Ammon's horn (tissue), 1 donor: ENCODE data around the gene SLC49A3.
"Not testable (repeated sequence)": the region's sequence is repeated elsewhere in the genome, so short reads cannot be mapped to it uniquely, and the experiment has no call there.

Experiments used
- DNase-seq: peaks from one replicate; pipeline ENCODE4 v3.0.0-alpha.2; 2016; ENCODE audit warnings: low spot score

Gene SLC49A3

DNA sequence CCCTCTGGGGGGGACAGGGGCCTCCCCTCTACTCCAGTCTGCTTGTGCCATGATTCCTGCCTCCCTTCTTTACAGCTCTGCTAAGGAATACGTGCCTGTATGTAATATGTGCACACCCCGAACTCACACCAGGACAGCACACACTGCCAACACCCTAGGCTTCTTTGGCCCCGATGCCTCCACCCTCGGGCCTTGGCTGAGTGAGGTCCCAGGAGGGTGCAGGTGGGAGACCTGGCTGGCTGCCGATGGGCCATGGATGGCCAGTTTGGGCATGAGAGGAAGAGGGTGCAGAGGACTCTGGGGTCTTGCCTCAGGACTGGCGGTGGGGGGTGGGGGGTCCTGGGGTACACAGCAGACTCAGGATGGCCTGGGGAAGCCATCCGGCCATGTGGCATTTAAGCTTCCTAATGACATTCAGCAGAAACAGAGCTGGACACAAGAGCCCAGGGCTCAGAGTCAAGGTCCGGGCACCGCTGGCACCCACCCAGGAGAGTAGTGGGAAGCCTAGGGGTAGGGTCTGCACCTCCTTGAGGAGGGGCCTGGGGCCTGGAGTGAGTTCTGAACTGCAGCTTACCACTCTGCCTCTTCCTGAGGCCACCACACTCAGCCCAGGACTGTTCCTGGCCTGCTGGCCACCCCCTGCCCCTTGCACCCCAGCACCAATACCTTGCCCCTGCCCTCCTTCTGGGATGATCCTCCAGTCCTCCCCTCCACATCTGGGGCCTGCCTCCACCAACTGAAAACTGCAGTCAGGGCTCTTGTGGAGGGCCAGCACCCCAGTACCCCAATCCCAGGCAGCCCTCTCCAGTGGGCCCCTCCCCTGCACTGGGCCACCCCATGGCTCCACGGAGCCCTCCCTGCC, 14.6 kb upstream of the SLC49A3 start:
- no peak for DNase-seq

DNA sequence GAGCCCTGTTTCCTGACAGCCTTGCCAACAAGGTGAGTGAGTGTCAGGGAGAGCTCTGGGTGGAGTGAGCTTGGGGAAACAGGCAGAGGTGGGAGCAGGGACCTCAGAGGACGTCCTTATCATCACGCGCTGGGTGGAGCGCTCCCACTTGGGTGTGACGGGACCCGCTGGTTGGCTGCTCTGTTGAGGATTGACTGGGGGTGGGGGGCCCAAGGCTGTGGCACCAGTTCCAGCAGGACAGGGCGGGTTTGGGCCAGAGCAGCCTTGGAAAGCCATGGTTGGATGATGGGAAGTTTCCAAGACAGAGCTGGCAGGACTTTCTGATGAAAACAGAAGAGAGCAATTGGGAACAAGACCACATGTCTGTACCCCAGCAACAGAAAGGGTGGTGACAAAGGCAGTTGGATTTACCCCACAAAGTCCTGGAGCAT, 13.7 kb upstream of the SLC49A3 start:
- DNase-seq = peak; percentile 53

DNA sequence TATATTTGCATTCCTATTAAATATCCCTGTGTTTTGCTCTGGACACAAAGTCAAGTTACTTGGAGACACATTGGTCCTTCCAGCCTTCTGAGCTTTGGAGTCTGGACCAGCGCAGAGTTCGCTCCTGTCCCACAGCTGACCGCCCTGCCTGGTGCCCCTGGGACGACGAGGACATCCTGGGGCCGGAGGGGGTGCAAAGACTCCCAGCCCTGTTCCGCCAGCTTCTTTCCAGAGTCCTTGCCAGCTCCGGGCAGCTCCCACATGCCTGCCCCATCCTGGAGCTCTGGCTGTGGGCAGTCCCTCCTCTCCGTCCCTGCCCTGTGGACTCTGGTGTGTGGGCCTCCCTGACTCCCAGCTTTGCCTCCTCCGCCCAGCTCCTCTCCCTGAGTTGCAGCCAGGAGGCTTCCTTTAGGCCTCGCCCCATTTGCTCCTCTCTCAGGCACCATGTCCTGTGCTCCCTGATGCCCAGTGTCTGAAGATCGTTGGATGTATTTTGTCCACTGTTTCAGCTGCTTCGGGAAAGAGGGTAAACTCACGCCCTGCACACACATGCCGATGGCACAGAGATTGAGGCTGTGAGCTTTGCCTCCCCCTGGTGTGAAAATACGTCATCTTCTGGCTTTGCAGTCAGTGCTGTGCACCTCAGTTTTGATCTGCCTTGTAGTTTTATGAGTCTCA, 11.8 kb upstream of the SLC49A3 start:
- peak; percentile 69 for DNase-seq

DNA sequence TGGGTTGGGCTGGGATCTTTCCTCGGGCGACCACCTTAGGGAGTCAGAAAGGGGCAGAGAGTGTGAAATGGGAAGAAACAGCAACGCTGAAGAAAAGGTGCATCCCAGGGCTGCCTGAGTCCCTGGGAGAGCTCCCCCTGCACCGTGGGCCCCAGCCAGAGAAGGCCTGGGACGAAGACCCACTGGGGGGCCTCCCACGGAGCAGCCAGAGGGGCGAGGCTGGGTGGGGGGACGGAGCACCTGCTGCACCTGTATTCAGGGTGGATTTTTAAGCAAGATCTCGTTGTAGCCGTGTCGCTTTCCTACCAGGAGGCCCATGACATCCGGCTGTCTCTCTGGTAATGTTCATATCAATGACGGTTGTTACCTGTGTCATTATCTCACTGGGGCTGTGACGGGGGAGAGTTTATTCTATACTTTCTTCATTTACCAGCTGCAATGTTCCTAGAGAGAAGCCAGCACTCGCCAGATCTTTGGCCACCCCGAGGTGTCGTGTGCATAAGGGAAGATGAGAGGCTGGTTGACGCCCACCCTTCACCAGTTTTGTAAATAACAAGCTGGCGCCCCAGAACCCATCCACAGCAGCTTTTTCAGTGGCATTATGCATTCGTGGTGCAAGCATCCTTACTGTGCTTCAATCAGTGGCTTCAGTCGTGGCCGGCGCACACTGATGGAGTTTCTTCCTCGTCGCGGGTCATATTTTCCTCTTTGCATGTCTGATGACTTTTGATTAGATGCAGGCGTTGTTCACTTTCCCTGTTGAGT, 11.0 kb upstream of the SLC49A3 start:
- no peak for DNase-seq

DNA sequence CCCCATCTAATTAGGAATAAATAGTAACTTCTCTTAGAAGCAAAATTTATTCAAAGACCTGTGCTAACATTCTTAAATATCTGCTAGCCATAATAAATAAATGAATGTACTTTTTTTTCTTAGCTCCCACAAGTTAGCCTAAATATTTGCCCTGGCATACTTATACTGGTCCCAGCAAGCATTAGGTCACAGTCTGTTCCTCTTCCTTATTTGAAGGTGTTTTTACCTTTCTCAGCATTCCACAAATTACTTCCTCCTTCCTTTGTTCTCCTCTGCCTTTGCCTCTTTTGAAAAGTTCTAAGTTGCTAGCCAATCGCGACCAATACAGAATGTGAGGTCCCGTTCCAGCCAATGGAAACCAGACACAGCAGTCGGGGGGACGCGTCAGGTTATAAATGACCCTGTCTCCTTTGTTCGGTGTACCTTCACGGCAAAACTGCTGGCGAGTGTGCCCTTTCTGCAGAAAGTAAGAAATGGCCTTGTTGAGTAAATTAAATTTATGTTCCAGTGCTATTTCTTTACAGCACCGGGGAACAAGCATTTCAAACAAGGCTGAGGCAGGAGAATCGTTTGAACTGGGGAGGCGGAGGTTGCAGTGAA, 5.5 kb upstream of the SLC49A3 start:
- not testable (repeated sequence) for DNase-seq

DNA sequence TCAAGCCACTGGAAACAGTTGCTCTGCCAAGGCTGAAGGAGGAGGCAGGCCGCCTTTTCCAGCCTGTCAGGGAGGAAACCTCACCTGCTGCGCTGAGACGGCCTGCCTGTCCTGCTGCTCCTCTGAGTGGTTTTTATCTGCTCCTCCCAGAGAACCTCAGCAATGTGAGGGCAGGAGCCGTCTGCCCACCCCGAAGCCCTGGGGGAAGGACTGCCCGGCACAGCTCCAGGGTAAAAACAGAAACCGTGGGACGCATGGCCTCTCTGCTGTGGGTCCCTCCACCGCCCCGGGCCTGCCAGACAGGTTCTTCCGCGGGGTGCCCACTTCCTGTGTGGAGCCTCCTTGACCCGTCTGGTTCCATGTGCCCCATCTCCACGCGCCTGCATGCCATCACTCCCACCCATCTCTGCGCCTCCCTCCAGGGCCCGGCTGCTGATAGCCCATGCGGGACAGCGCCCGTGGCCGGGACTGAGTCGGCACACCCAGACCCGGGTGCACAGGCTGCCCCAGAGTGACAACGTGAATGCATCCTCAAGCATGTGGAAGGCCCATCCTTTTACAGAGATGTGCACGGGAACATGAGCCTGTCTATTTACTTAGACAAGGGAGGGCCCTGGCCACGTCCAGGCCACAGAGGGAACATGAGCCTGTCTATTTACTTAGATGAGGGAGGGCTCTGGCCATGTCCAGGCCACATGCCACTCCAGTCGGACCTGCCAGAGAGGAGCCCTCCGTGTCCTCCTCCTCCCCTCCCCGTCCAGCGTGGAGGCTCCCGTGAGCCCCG, 4.0 kb upstream of the SLC49A3 start:
- DNase-seq = no peak

DNA sequence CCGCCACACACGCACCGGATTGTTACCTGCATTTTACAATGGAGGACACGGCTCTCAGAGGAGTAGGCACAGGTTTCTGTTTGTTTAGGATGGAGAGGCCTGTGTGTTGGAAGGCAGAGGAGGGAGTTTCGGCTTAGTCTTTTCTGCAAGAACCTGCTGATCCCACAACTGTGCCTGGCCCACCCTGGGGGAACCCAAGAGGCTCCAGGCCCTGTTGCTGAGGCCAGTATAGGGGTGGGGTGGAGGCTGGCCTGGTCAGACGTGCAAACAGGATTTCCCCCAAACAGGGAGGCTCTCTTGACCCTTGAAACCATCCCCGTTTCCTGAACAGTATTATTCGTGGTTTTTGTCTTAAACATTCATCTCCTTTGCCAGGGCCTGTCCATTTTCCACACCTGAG, 772 bp upstream of the SLC49A3 start:
- DNase-seq = no peak

DNA sequence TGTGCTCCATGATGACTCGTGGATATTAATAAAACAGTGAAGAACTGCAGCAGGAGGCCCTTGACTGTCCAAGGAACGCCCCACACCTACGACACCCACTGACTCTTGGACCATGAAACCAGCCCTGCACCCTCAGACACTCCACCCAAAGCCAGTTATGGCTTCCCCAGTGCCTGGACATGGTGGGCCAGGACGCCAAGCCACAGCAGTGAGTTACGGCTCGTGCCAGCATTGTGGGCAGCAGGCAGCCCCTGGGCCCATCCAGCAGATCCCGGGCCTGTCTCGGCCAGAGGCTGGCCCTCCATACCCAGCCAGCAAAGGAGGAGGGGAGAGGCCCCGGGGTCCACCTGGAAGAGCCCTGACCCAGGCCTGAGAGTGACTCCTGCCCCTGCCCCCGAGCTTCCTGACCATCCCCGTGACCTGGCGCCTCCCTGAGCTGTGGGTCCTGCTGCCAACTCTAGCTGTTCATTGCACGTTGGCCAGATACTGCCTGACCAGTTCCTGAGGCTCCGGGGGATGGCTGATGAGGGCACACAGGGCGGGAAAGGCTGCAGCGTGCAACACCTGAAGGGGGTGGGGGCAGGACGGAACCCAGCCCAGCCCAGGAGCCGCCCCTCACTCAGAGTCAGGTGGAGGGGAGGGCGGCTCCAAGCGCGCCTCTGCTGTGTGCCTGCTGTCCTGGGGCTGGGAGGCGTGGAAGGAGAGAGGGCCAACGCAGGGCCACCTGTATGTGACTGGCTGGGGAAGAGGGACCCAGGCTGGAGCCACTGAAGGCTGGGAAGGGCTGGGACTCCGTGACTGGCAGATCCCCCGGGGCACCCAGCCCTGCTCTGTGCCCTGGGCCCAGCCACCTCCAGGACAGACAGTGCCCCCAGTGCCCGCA, 739 bp downstream of the SLC49A3 start:
- no peak for DNase-seq

DNA sequence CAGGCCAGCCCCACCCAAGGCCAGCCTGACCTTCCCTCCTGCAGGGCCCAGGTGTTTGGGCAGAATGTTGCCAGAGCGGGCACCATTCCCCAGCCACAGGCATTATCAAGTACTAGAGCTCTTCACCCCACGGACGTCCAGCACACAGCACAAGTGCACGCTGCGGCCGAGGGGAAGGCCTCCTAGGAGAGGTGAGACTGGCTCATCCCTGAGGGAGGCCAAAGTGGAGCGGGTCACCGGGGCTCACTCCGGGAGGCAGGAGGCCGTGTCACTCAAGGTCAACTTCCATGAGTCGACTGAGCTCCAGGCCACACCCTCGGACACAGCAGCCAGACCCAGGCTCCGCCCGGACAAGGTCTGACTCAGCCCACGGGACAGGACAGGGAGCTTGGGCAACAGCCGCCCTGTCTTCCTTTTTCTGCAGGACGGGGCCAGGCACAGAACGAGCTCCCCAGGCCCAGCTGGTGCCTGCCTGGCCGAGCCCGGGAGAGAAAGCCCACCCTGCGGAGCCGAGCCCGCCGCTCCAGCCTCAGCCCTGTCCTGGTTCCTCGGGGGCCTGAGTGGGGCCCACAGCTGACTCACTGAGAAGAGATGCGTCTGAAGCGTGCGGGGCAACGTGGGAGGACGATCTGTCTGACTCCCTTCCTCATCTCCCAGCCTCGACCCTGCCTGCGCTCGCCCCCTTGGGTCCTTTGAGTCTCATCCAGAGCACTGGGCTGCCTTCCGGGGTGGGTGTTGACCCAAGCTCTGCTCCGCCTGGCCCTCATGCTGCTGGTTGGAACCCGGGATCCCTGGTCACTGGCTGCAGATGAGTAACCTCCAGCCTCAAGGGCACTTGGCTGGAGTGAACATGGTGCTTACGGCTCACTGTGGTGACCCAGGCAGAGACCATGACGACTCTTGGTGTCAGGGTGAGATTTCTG, 1.6 kb downstream of the SLC49A3 start:
- DNase-seq = peak; percentile 48

DNA sequence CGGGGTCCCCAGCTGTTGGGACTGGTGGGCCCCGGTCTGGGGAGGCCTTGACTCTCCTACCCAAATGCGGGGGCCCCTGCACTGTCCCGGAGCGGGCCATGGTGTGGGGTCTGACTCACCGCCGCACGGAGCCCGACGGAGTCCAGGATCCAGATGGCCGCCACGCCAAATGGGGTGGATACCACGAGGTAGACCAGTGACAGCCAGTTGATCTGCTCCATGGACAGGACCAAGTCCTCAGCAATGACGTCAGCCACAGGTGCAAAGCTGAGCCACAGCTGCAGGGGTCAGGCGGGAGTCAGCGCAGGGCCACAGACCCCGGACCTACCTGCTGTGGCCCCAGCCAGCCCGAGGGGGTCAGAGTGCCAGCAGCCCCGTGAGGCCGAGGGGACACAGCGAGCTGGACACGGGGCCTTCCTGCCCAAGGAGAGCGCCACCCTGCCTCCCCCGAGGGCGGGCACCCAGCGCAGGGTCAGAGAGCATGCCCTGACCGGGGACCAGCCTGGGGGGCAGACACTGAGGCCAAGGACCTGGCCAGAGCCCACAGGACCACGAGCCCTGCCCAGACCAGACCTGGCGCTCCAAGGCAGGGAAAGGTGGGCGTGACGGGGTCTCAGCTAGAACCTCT, 2.4 kb downstream of the SLC49A3 start:
- DNase-seq = no peak

DNA sequence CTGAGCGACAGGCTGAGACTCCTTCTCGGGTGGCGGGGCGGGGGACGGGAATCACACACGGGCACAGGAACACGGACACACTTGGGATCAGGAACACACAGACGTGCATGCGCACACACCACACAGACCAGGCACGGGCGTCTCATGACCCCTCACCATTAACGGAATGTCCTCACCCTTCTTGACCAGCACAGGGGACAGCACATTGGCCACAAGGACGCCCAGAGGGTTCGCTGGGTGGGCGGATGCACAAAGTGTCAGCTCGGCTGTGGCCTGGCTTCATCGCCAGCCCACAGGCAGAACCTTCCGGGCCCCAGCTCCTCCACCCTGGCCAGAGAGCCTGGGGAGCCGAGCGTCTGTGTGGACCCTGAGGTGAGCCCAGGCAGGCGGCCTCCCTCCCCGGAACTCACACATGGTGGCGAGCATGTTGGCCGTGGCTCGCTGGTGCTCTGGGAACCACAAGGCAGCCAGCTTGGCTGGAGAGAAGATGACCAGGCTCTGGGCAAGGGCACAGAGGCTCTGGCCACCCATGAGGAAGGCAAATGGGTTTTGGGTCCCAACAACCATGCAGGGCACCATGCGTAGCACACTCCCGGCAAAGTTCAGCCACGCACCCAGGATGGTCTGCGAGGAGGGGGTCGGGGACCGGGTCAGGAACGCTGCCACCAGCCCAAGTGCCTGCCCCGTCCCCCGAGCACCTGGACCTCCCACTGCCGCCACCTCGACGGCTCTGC, 3.1 kb downstream of the SLC49A3 start:
- DNase-seq = no peak

DNA sequence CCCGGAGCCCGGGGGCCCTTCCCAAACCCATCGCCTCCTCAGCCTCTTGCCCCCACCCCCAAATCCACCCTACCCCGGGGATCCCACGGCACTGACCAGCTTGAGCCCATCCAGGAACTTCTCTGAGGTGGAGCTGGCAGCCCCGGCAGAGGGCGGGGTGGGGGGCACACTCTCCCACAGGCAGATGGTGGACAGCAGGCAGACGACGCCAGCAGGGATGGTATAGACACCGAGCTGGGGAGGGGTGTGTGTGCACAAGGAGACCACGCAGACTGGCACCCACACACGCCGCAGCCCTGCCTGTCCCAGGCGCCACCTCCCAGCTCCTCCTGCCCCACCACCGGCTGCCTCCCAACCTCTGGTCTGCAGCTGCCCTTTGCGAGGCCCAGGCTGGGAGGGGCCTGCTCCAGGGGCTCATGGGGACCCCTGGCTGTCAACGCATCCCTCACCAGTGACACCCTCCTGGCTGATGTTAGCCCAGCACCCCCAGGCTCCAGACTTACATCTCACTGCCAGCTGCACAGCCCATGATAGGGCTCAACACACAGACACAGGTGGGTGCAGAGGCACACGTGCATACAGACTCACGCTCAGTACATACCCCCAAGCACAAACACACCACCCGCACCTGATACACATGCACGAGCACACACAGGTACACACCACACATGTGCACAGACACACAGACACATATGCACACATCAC, 4.2 kb downstream of the SLC49A3 start:
- no peak for DNase-seq

DNA sequence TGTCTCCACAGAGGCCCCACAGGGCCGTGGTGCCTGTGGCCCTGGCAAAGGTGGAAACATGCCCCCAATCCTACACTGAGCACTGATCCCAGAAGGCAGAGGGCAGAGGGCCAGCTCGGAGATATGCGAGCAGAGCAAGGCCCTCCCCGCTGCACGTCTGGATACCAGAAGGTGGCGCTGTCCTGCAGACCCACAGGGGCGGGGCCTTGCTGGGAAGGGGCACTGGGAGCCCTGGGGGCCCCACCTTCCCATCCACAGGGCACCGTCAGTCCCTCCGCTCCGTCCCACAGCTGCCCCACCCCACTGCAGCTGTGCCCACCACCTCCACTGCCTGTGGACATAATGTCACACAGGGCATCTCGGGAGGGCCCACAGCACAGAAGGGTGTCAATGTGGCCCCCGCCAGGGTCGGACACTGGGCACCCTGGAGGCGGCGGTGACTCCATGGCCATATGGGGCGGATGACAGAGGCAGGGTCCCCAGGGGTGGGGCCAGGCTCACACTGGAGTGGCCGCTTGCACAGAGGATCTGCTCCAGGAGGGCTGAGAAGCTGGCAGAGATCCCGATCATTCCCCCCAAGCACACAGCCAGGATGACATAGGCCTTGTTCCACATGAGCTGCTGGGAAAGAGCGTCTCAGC, 4.8 kb downstream of the SLC49A3 start:
- peak; percentile 85 for DNase-seq

DNA sequence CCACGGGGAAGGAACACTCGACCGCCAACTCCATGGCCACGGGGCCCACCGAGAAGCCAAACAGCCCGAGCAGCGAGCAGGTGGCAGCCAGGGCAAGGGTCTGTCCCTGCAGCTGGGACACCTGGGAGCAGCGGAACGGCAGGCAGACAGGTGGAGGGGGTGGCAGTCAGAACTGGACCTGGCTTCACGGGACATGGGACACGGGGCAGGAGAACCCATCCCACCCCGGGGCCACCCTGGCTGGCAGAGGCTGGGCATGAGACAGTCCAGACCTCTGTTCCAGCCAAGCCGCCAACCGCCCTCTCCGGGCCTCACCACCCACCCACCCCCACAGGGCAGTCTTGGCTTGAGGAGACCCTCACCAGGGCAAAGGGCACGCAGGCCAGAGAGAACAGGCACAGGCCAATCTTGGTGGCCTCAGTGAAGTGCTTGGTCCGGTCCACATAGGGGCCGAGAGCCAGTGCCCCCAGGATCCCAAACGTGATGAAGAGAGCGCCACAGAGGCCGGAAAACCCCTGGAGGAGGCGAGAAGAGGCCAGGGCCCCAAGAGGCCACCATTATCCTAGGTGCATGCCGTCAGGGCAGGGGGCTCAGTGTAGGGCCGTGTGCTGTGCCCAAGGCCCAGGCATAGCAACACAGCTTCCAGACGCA, 5.6 kb downstream of the SLC49A3 start:
- no peak for DNase-seq

DNA sequence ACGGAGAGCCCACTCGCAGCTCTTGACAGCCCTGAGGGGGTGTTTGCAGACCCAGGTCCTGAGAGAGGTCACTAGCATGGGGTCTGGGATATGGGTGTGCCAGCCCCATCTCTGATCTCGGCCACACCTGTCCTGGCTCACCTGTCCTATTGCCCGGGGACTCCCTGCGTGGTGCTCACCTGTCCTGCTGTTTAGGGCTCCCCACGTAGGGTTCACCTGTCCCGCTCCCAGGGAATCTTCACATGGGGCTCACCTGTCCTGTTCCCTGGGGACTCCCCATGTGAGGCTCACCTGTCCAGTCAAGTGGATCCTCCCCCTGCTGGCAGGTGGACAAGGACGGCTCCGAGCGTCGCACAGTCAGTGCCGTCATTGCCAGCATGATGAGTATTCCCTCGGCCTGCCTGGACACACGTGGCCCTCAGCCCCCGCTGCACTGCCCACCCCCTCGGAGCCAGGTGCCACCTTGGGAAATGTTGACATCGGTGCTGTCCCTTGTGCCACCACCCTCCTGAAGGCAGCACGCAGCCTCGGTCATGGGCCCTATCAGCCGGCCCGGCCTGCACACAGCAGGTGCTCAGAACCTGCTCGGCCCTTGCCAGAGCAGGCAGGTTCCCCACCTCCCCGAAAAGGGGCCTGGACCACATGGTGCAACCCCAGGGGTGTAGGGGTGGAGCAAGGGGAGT, 6.3 kb downstream of the SLC49A3 start:
- DNase-seq = no peak
